DOHH2 (cell line): ENCODE measurements around the gene C16orf90.

Experiments
- H3F3A ChIP-seq: fragments of 200-600 bp; sonication (generic), shearing (Covaris generic); 2 replicates; pipeline ENCODE4 v1.6.0; 2016; ENCODE audit warnings: antibody characterized with exemption, mild to moderate bottlenecking; ENCODE audit not compliant: control insufficient read depth, insufficient read depth
- H3K27ac ChIP-seq: fragments of 200-600 bp; sonication (generic); 2 replicates; pipeline ENCODE4 v1.5.1; 2014; ENCODE audit warnings: low read depth, mild to moderate bottlenecking, low read length, moderate library complexity
- H3K27me3 ChIP-seq: fragments of 200-600 bp; sonication (generic); 2 replicates; pipeline ENCODE4 v1.6.1; 2014; ENCODE audit warnings: mild to moderate bottlenecking, low read length, mixed read lengths; ENCODE audit not compliant: control insufficient read depth
- H3K36me3 ChIP-seq: fragments of 200-600 bp; sonication (generic); 2 replicates; pipeline ENCODE4 v1.6.1; 2014; ENCODE audit warnings: mild to moderate bottlenecking, low read length, moderate library complexity, mixed read lengths; ENCODE audit not compliant: control insufficient read depth
- H3K4me1 ChIP-seq: fragments of 200-600 bp; sonication (generic); 2 replicates; pipeline ENCODE4 v1.6.1; 2014; ENCODE audit warnings: mild to moderate bottlenecking, low read length, mixed read lengths; ENCODE audit not compliant: control insufficient read depth
- H3K4me2 ChIP-seq: fragments of 200-600 bp; sonication (generic); 2 replicates; pipeline ENCODE4 v1.6.0; 2014; ENCODE audit warnings: mild to moderate bottlenecking, low read length, moderate library complexity
- H3K4me3 ChIP-seq: fragments of 200-600 bp; sonication (generic); 2 replicates; pipeline ENCODE4 v1.5.1; 2014; ENCODE audit warnings: mild to moderate bottlenecking, low read length, mixed read lengths
- H3K79me2 ChIP-seq: fragments of 200-600 bp; sonication (generic); 2 replicates; pipeline ENCODE4 v1.6.1; 2014; ENCODE audit warnings: mild to moderate bottlenecking, low read length, mixed read lengths; ENCODE audit not compliant: control insufficient read depth
- H3K9me2 ChIP-seq: fragments of 200-600 bp; sonication (generic); replicated peaks from 2 replicates; pipeline ENCODE4 v1.6.1; 2014; ENCODE audit warnings: mild to moderate bottlenecking, low read length, mixed read lengths; ENCODE audit not compliant: control insufficient read depth
- H3K9me3 ChIP-seq: fragments of 200-600 bp; sonication (generic); 2 replicates; pipeline ENCODE4 v1.6.1; 2014; ENCODE audit warnings: antibody characterized with exemption, low read length, mixed read lengths; ENCODE audit not compliant: control insufficient read depth, insufficient read depth
- H4K20me1 ChIP-seq: fragments of 200-600 bp; sonication (generic); 2 replicates; pipeline ENCODE4 v1.6.0; 2014; ENCODE audit warnings: low read depth, mild to moderate bottlenecking, antibody characterized with exemption, low read length, moderate library complexity; ENCODE audit not compliant: control insufficient read depth, insufficient read depth
- CTCF ChIP-seq: fragments of 200-600 bp; sonication (generic); IDR thresholded peaks from one replicate; pipeline ENCODE4 v1.5.1; 2014; ENCODE audit warnings: antibody characterized with exemption, mild to moderate bottlenecking, low read depth, low read length; ENCODE audit not compliant: poor library complexity, severe bottlenecking
- EZH2phosphoT487 ChIP-seq: fragments of 200-600 bp; sonication (generic); IDR thresholded peaks from 2 replicates; pipeline ENCODE4 v1.6.1; 2017; ENCODE audit warnings: borderline replicate concordance, mild to moderate bottlenecking, antibody characterized with exemption, low read length, moderate library complexity, mixed read lengths

Gene C16orf90

DNA sequence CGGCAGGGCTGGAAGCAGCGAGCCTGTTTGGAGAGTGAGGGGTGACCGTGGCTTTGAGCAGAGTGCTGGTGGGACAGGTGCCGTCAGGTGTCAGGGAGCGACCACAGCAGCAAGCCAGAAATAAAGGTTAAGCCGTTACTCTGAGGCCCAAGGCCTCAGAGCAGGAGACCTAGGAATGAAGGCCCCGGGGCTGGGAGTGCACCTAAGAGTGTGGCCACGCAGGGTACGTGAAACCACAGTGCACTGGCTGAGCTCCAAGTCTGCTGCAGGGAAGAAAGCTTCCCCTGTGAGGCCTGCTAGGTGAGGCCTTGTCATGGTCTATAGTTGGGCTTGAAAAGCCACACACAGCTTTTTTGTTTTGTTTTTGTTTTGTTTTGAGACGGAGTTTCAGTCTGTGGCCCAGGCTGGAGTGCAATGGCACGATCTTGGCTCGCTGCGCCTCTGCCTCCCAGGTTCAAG is 14.2 kb upstream of the C16orf90 start:
- Histone ChIP-seq H3K9me2 (no peaks in the 10 kb centered on the region), H4K20me1 (no peaks in the 10 kb centered on the region), H3K27ac (no peak overlapping the region), H3F3A (no peaks in the 10 kb centered on the region), H3K4me2 (no peak overlapping the region), H3K4me1 (no peaks in the 10 kb centered on the region), H3K27me3 (no peaks in the 10 kb centered on the region), H3K9me3 (no peaks in the 10 kb centered on the region), H3K79me2 (no peaks in the 10 kb centered on the region), H3K36me3 (peaks cover 16% of the 10 kb centered on the region), H3K4me3 (no peak overlapping the region)
- TF ChIP-seq EZH2phosphoT487 (no peak), CTCF (no peak)

DNA sequence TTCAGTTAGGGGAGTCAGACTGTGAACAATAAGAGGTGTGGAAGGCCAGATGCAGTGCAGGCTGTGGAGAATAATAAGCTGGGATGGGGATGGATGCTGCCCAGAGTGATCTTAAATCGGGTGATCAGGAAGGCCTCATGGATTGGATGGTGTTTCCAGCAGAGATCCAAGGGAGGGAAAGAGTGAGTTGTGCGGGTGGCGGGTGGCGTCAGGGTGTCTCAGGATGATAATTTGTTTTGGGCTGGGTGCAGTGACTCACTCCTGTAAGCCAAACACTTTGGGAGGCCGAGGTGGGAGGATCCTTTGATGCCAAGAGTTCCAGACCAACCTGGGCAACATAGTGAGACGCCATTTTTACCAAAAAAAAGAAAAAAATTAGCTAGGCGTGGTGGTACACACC is 13.4 kb upstream of the C16orf90 start:
- Histone ChIP-seq H3K27ac (no peak overlapping the region), H4K20me1 (no peaks in the 10 kb centered on the region), H3K4me1 (no peaks in the 10 kb centered on the region), H3K9me3 (no peaks in the 10 kb centered on the region), H3K4me3 (no peak overlapping the region), H3K36me3 (peaks cover 9% of the 10 kb centered on the region), H3K9me2 (no peaks in the 10 kb centered on the region), H3F3A (no peaks in the 10 kb centered on the region), H3K79me2 (no peaks in the 10 kb centered on the region), H3K27me3 (no peaks in the 10 kb centered on the region), H3K4me2 (no peak overlapping the region)
- no peak for TF ChIP-seq EZH2phosphoT487
- TF ChIP-seq CTCF, result no peak

- H4K20me1 ChIP-seq, result no peaks in the 10 kb centered on the region
- H3K36me3 ChIP-seq, result peaks cover 3% of the 10 kb centered on the region; the same call in 1 of the 2 replicates
- H3K4me3 ChIP-seq, result no peak overlapping the region
- no peaks in the 10 kb centered on the region for H3K9me3 ChIP-seq
- H3K27ac ChIP-seq, result no peak overlapping the region
- H3F3A ChIP-seq, result no peaks in the 10 kb centered on the region
- TF ChIP-seq CTCF (no peak), EZH2phosphoT487 (no peak)
- peaks cover 34% of the 10 kb centered on the region for H3K4me1 ChIP-seq
- H3K79me2 ChIP-seq, result peaks cover 10% of the 10 kb centered on the region
- H3K27me3 ChIP-seq, result no peaks in the 10 kb centered on the region
- no peaks in the 10 kb centered on the region for H3K9me2 ChIP-seq
- no peak overlapping the region for H3K4me2 ChIP-seq
Observed at GRCh38 chr16:3503523-3503922, 8.2 kb upstream of the C16orf90 start.
